HG03571 (cell line): ENCODE measurements around the gene APOL6.
"Not testable (repeated sequence)": the region's sequence is repeated elsewhere in the genome, so short reads cannot be mapped to it uniquely, and the experiment has no call there.

ENCODE experiments used
- ATAC-seq: cut with Tn5 transposase; IDR thresholded peaks from one replicate; pipeline ENCODE4 v1.9.1; 2021; ENCODE audit not compliant: unreplicated experiment

APOL6 gene

GRCh38 chr22:35617137-35617755 lies 31.0 kb upstream of the APOL6 start, which contains the start of gene MB:
Gene MB, minus strand, starts transcription at chr22:35617329. Its CDS starts 72 bp downstream, at chr22:35617257.
- no peak for ATAC-seq

DNA sequence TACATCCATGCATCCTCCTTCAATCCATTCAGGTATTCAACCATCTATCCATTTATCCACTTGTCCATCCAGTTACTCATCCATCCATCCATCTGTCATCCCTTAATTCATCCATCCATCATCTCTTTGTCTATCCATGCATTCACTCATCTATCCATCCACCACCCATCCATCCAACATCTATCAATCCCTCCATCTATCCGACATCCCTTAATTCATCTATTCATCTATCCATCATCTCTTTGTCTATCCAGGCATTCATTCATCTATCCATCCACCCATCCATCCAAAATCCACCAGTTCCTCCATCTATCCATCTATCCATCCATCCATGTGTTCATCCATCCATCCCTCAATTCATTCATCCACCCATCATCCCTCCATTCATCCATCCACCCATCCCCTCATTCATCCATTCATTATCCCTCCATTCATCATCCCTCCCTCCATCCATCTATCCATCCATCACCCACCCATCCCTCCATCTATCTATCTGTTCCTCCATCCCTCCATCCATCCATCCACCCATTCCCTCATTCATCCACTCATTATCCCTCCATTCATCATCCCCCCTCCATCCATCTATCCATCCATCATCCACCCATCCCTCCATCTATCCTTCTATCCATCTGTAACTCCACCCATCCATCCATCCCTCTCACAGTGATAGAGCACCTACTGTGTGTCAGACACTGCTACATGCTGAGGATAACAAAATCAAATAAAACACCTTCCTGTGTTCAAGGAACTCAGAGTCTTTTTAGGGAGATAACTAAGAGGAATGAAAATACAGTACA lies 29.6 kb upstream of the APOL6 start:
- no peak for ATAC-seq

GRCh38 chr22:35619336-35620094 lies 28.7 kb upstream of the APOL6 start:
- no peak for ATAC-seq

DNA sequence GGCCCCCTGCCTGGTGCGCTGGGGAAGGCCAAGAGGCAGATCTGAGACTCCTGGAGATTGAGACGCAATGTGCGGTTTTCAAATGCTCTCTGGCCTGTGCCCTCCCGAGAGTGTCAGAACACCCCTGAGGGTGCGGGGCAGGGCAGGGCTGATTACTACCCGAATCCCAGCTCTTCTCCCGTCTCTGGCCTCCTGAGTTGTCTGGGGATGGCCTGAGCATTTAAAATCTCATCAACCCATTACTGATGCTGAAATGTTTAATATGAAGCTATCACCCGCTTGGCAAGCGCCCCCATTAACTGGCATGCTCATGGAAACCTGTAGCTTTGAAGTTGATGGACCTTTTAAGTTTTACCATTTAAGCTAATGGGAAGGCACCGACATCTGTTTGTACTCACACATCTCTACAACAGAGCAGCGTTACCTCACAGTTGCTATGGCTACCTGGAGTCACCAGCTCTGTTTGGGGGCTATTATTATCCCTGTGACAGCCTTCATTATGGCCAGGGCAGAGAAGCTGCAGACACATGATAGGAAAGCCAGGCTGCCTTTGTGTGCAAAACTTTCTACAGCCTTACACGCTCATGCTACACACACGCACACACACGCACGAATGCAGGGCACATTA lies 27.5 kb upstream of the APOL6 start:
- ATAC-seq, result no peak

DNA sequence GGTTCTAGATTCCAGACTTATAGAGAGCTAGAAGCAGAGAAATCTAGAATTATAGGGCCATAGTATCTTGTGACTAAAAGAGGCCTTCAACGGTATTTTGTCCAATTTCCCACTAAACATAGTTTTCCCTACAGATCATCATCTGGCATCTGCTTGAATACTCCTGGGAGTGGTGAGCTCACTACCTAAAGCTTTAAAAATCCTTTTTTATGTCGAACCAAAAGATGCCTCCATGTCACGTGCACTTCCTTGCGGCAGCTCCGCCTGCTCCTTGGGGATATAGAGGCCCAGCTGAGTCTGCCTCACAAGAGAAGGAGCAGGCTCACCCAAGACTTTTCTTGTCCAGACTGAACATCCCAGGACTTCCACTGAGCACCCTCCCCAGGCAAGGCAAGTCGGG lies 26.8 kb upstream of the APOL6 start:
- no peak for ATAC-seq

- no peak for ATAC-seq
Measured at GRCh38 chr22:35622191-35622913, 25.9 kb upstream of the APOL6 start.

DNA sequence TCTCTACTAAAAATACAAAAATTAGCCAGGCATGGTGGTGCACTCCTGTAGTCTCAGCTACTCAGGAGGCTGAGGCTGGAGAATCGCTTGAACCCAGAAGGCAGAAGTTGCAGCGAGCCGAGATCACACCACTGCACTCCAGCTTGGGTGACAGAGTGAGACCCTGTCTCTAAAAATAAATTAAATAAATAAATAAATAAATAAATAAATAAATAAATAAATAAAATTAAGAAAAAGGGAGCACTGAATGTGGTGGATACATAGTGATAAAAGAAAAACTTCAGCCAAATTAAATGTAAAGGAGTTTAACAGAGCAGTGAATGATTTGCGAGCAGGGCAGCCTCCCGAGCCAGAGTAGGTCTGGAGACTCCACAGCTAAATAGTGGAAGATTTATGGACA lies 24.4 kb upstream of the APOL6 start:
- ATAC-seq, result not testable (repeated sequence)

- no peak for ATAC-seq
Measured at GRCh38 chr22:35624547-35624946, 23.7 kb upstream of the APOL6 start.

DNA sequence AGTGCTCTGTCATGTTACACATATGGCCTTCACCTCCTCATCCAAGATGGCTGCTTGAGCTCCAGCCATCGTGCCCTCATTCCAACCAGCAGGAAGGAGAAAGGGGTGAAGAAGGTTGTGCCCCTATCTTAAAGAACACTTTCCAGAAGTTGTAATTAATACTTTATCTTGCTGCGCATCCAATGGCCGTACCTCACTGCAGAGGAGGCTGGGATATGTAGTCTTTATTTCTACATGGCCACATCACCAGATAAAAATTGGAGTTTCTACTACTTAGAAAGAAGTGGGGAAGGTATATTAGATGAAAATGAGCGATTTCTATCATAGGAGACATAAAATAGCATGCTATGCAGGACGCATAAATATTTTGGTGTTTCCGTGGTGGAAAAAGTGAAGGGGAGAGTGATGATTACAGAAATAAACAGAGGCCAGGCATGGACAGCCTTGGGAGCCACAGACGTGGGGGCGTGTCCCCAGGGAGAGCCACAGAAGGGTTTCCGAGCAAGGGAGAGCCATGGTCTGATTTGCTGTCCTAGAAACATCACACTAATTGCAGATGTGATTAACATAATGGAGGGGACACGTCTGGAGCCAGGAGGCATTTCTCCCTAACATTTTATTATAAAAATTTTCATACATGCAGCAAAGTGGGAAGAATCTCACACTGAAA lies 22.3 kb upstream of the APOL6 start:
- ATAC-seq, result no peak

- ATAC-seq, result no peak
Measured at GRCh38 chr22:35627267-35628041, 20.8 kb upstream of the APOL6 start.

DNA sequence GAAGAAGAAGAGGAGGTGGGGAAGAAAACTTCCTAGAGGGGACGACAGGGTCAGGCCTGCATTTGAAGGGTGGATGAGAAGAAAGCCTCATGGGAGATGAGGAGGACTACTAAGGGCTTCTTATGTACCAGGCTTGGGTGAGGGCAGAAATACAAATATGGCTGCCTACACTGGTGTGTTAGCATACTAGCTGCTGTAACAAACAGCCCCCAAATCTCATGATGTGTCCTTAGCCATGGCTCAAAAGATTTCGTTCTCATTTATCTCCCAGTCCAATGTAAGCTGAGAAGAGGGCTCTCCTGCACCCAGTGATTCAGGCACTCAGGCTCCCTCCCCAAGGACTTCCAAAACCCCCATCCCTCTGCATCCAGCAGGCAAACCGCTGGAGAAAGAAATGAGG lies 19.5 kb upstream of the APOL6 start:
- no peak for ATAC-seq

- ATAC-seq, result no peak
Measured at GRCh38 chr22:35629406-35630216, 18.6 kb upstream of the APOL6 start.

GRCh38 chr22:35630387-35630793 lies 17.9 kb upstream of the APOL6 start:
- no peak for ATAC-seq

DNA sequence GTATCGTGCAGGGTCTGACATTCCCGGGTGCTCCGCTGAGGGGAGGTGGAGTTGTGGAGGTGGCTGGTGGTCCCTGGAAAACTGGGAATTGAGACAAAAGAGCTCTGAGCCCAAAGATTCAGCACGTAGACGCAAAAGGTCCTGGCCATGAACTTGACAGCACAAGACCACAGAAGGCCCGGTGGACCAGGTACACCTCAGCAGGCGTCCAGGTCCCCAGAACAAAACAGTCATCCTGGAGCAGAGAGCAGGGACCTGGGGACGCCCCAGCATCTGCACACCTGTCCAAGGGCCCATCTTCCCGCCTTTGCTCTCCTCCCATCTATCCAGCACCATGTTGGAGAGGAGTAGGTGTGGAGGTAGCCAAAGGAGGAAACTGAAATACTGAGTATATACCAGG lies 17.4 kb upstream of the APOL6 start:
- ATAC-seq, result no peak

GRCh38 chr22:35631597-35631996 lies 16.6 kb upstream of the APOL6 start:
- ATAC-seq, result no peak

DNA sequence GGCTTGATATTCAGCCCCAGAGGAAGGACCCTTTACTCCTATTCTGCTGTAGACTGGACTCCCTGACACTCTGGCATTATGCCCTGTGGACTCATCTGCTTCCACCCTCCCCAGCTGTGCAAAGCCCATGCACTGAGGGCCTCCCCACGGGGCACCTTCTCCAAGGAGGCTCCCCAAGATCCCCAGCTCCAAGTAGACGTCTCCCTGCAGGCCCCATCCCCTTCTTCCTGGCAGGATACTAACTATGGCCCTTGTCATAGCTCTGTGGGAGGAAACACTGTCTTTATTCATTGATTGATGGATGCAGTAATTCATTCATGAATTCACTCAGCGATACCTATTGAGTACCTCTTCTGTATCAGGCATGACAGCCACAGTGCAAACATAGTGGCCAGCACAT lies 15.3 kb upstream of the APOL6 start:
- no peak for ATAC-seq

- no peak for ATAC-seq
Measured at GRCh38 chr22:35633520-35633919, 14.7 kb upstream of the APOL6 start.

GRCh38 chr22:35634015-35634414 lies 14.2 kb upstream of the APOL6 start:
- no peak for ATAC-seq
